Neural progenitor cell (in vitro differentiated cells): Measurements from ENCODE around the gene LPCAT3. TPM values are rescaled to one million over a fixed set of nuclear protein-coding genes. Genes with fewer than 3 reads are reported as not detected.

Experiments
- DNase-seq: peaks from one replicate; pipeline ENCODE4 v3.0.0-alpha.2; 2016; ENCODE audit warnings: low spot score
- H2AFZ ChIP-seq: fragments of 200-600 bp; sonication (generic); replicated peaks from 2 replicates; pipeline ENCODE4 v1.6.1; 2016; ENCODE audit warnings: antibody characterized with exemption
- H3F3A ChIP-seq: fragments of 200-600 bp; sonication (generic); 2 replicates; pipeline ENCODE4 v1.6.1; 2016; ENCODE audit warnings: antibody characterized with exemption, low read depth
- H3K27ac ChIP-seq: fragments of 200-600 bp; sonication (generic); 2 replicates; pipeline ENCODE4 v1.5.1; 2016; ENCODE audit warnings: mild to moderate bottlenecking
- H3K27me3 ChIP-seq: fragments of 200-600 bp; sonication (generic); 2 replicates; pipeline ENCODE4 v1.6.1; 2016; ENCODE audit warnings: mild to moderate bottlenecking, moderate library complexity
- H3K36me3 ChIP-seq: fragments of 200-600 bp; sonication (generic); 2 replicates; pipeline ENCODE4 v1.5.1; 2016
- H3K4me1 ChIP-seq: fragments of 200-600 bp; sonication (generic); 2 replicates; pipeline ENCODE4 v1.6.1; 2016; ENCODE audit warnings: mixed run types
- H3K4me2 ChIP-seq: fragments of 200-600 bp; sonication (generic); 2 replicates; pipeline ENCODE4 v1.6.1; 2016
- H3K4me3 ChIP-seq: fragments of 200-600 bp; sonication (generic); 2 replicates; pipeline ENCODE4 v1.5.1; 2016
- H3K79me2 ChIP-seq: fragments of 200-600 bp; sonication (generic); 2 replicates; pipeline ENCODE4 v1.6.1; 2016; ENCODE audit warnings: low read depth
- H3K9ac ChIP-seq: fragments of 200-600 bp; sonication (generic); 2 replicates; pipeline ENCODE4 v1.6.1; 2016
- H3K9me3 ChIP-seq: fragments of 200-600 bp; sonication (generic); 2 replicates; pipeline ENCODE4 v1.5.1; 2016; ENCODE audit warnings: low read depth
- H4K20me1 ChIP-seq: fragments of 200-600 bp; sonication (generic); 2 replicates; pipeline ENCODE4 v1.6.1; 2016; ENCODE audit warnings: low read depth
- H3K27ac Mint-ChIP-seq: 3 replicates; pipeline ENCODE4 v1.8.0; 2021; ENCODE audit warnings: mixed read lengths
- H3K27me3 Mint-ChIP-seq: 2 replicates; pipeline ENCODE4 v1.8.0; 2022; ENCODE audit warnings: low read depth, mild to moderate bottlenecking, inconsistent platforms, moderate library complexity, mixed read lengths; ENCODE audit not compliant: insufficient read depth
- H3K36me3 Mint-ChIP-seq: 3 replicates; pipeline ENCODE4 v1.8.0; 2021; ENCODE audit warnings: mixed read lengths
- H3K4me1 Mint-ChIP-seq: 3 replicates; pipeline ENCODE4 v1.8.0; 2021; ENCODE audit warnings: mixed read lengths
- H3K4me3 Mint-ChIP-seq: 3 replicates; pipeline ENCODE4 v1.8.0; 2021; ENCODE audit warnings: mild to moderate bottlenecking, moderate library complexity, mixed read lengths
- H3K9me3 Mint-ChIP-seq: 3 replicates; pipeline ENCODE4 v1.8.0; 2020; ENCODE audit warnings: mixed read lengths
- EZH2 ChIP-seq: fragments of 200-600 bp; sonication (generic); IDR thresholded peaks from 2 replicates; pipeline ENCODE4 v1.6.1; 2017; ENCODE audit warnings: antibody characterized with exemption, mild to moderate bottlenecking, moderate library complexity
- EZH2phosphoT487 ChIP-seq: fragments of 200-600 bp; sonication (generic); IDR thresholded peaks from 2 replicates; pipeline ENCODE4 v1.6.1; 2017; ENCODE audit warnings: antibody characterized with exemption
- total RNA-seq: library from RNA; depleted of rRNA; stranded (reverse); fragments of >200 nt; gene quantifications from 2 replicates; pipeline ENCODE4 v1.2.3, GENCODE V29; 2015; ENCODE audit warnings: low replicate concordance
- TF ChIP-seq, protein P1 (sequence below): fragments of 200-600 bp; sonication (generic); IDR thresholded peaks from 2 replicates; pipeline ENCODE4 v1.5.1; 2017; ENCODE audit warnings: antibody characterized with exemption, mild to moderate bottlenecking

The LPCAT3 gene
- total RNA-seq, 1 donor from 2014 or later: 18.1 TPM

DNA sequence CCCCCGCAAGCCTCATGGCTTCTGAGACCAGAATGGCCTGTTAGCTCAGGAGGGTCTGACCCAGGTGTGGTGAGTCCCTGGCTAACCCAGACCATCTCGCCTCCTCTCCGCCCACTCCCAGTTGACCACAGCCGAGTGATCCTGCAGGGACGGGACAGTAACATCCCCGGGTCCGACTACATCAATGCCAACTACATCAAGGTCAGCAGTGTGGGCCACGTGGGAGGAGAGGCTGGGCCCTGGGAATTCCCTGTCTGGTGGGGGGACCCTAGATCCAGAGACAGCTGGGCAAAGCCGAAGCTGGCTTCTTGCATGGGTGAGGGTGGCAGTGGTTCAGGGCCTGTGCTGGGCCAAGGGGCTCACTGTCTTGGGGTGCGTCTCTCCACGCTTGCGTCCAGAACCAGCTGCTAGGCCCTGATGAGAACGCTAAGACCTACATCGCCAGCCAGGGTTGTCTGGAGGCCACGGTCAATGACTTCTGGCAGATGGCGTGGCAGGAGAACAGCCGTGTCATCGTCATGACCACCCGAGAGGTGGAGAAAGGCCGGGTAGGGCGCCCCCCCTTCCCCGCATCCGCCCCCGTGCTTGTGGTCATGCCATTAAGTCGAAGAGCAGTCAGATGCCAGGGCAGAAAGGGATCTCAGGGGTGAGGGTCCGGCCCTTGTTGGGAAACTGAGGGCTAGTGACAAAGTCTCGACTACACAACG lies 62.1 kb downstream of the LPCAT3 start:
- Mint-ChIP-seq H3K27ac (peak overlapping the region; percentile 76), H3K4me3 (peak overlapping the region; percentile 58), H3K4me1 (peaks cover 35% of the 10 kb centered on the region), H3K27me3 (peaks cover 7% of the 10 kb centered on the region), H3K9me3 (no peaks in the 10 kb centered on the region), H3K36me3 (no peaks in the 10 kb centered on the region)
- no peaks in the 10 kb centered on the region for H3K27me3 ChIP-seq
- H3K4me3 ChIP-seq: no peak overlapping the region
- H3F3A ChIP-seq: peaks cover 2% of the 10 kb centered on the region
- H4K20me1 ChIP-seq: no peaks in the 10 kb centered on the region
- no peak for TF ChIP-seq EZH2phosphoT487
- TF ChIP-seq, protein P1, sequence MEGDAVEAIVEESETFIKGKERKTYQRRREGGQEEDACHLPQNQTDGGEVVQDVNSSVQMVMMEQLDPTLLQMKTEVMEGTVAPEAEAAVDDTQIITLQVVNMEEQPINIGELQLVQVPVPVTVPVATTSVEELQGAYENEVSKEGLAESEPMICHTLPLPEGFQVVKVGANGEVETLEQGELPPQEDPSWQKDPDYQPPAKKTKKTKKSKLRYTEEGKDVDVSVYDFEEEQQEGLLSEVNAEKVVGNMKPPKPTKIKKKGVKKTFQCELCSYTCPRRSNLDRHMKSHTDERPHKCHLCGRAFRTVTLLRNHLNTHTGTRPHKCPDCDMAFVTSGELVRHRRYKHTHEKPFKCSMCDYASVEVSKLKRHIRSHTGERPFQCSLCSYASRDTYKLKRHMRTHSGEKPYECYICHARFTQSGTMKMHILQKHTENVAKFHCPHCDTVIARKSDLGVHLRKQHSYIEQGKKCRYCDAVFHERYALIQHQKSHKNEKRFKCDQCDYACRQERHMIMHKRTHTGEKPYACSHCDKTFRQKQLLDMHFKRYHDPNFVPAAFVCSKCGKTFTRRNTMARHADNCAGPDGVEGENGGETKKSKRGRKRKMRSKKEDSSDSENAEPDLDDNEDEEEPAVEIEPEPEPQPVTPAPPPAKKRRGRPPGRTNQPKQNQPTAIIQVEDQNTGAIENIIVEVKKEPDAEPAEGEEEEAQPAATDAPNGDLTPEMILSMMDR: no peak
- no peak for TF ChIP-seq EZH2
- no peaks in the 10 kb centered on the region for H3K79me2 ChIP-seq
- no peak overlapping the region for H3K4me2 ChIP-seq
- DNase-seq: no peak
- H3K9ac ChIP-seq: no peak overlapping the region
- peaks cover 4% of the 10 kb centered on the region for H3K4me1 ChIP-seq
- no peak overlapping the region for H3K27ac ChIP-seq
- no peaks in the 10 kb centered on the region for H3K9me3 ChIP-seq
- no peaks in the 10 kb centered on the region for H3K36me3 ChIP-seq
- H2AFZ ChIP-seq: no peak overlapping the region

GRCh38 chr12:6955108-6956020 lies 62.9 kb downstream of the LPCAT3 start:
- H3K4me3 ChIP-seq: no peak overlapping the region
- peak overlapping the region; percentile 76 for H3K27ac Mint-ChIP-seq
- no peaks in the 10 kb centered on the region for H3K4me1 ChIP-seq
- H3K9me3 Mint-ChIP-seq: no peaks in the 10 kb centered on the region
- no peaks in the 10 kb centered on the region for H3K36me3 Mint-ChIP-seq
- no peaks in the 10 kb centered on the region for H3K36me3 ChIP-seq
- DNase-seq: no peak
- no peak for TF ChIP-seq EZH2phosphoT487
- TF ChIP-seq, protein P1: no peak
- no peaks in the 10 kb centered on the region for H4K20me1 ChIP-seq
- H3K27me3 ChIP-seq: no peaks in the 10 kb centered on the region
- peaks cover 30% of the 10 kb centered on the region for H3K4me1 Mint-ChIP-seq
- no peaks in the 10 kb centered on the region for H3F3A ChIP-seq
- no peak overlapping the region for H2AFZ ChIP-seq
- H3K4me2 ChIP-seq: no peak overlapping the region
- no peak overlapping the region for H3K4me3 Mint-ChIP-seq
- peaks cover 4% of the 10 kb centered on the region for H3K27me3 Mint-ChIP-seq
- H3K9ac ChIP-seq: no peak overlapping the region
- no peak overlapping the region for H3K27ac ChIP-seq
- no peaks in the 10 kb centered on the region for H3K9me3 ChIP-seq
- no peaks in the 10 kb centered on the region for H3K79me2 ChIP-seq

- no peak overlapping the region for H2AFZ ChIP-seq
- Mint-ChIP-seq H3K4me3 (peak overlapping the region; percentile 67), H3K4me1 (peaks cover 32% of the 10 kb centered on the region), H3K27me3 (peaks cover 6% of the 10 kb centered on the region), H3K9me3 (no peaks in the 10 kb centered on the region), H3K36me3 (no peaks in the 10 kb centered on the region), H3K27ac (peak overlapping the region; percentile 96)
- H3K4me1 ChIP-seq: no peaks in the 10 kb centered on the region
- H3K4me3 ChIP-seq: no peak overlapping the region
- no peaks in the 10 kb centered on the region for H3F3A ChIP-seq
- H3K27me3 ChIP-seq: no peaks in the 10 kb centered on the region
- H3K79me2 ChIP-seq: no peaks in the 10 kb centered on the region
- TF ChIP-seq EZH2 (no peak), EZH2phosphoT487 (no peak)
- TF ChIP-seq, protein P1: no peak
- DNase-seq: no peak
- no peaks in the 10 kb centered on the region for H4K20me1 ChIP-seq
- no peaks in the 10 kb centered on the region for H3K36me3 ChIP-seq
- H3K9ac ChIP-seq: no peak overlapping the region
- no peak overlapping the region for H3K27ac ChIP-seq
- H3K4me2 ChIP-seq: no peak overlapping the region
- H3K9me3 ChIP-seq: no peaks in the 10 kb centered on the region
Measured at GRCh38 chr12:6954316-6955107, 63.8 kb downstream of the LPCAT3 start.
